HTERT RPE-1 (cell line): ENCODE measurements around the gene ARHGAP15.

Experiments
- in situ Hi-C: fragments of 300-500 bp; cut with MboI; formaldehyde crosslinking; loops from 4 replicates; pipeline ENCODE4 v1.14.3; 2020; ENCODE audit warnings: low sequenced_read_pairs

Gene ARHGAP15

DNA sequence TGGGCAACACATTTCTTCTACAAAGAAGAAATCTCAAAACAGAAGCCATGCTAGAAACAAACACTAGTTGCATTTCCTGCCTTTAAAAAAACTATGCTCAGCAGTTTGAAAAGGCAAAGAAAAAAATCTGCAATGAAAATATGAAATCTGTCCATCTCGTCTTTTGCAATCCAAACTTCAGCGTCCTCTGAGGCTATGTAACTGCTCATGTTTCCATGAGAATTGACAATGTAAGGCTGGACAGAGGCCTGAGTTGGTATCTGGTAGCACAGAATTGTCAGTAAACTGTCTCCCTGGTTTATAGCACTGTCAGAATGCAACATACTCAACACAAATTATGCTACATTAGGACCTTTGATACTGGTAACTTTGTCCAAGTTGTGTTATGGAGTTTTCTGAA, 429.9 kb downstream of the ARHGAP15 start:
- in situ Hi-C loops = no loop called here

DNA sequence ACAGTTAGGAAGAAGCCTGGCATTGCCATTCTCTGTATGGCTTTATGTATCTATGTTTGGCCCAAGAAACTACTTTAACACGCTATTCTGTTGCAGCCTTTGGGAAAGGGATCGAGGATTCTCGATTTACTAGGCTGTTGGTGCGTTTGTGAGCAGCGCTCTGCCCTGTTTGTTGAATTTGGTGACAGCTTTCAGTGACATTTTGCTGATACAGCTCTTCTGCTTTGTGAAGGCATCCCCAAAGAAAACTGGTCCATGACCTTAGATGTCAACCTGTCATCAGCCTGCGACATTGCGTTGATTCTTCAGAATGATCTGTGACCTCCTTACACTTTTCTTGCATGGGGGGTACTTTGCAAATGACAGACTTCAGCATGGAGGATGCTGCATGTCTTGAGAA, 431.5 kb downstream of the ARHGAP15 start:
- in situ Hi-C loops = no loop called here

DNA sequence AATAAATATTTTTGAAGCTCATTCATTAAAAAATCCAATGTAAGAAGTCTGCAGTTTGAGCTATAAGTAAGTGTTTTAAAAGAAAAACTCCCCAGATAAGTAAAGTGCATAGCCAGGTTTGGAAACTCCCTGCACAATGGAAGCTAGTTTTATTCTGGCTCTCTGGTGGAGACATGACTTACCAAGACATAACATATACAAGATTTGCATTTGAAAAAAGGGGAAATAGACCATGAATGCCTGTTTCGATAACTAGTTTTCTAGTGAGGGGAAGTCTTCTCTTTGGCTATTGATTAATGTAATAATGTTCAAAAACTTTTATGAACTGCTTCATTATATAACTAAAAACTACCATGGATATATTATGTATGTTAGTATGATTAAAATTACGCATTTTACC, 435.2 kb downstream of the ARHGAP15 start:
- in situ Hi-C loops = no loop called here

DNA sequence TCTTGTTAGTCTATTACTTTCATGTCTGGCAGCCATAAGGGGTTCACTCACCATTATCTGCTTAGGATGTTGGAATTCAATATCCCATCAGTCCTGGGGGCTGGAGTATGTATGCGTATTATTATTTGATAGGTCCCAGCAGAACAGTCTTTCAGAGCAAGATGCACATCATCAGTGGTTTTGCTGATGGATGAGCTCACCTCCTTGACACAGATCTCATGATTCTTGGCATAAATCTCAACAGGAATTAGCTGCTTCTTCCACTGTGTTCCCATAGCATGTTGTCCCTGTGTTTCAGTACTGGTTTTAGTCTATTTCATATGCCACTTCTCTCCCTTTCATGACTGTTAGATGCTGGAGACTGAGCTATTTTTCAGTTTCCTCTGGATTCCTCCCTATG, 442.5 kb downstream of the ARHGAP15 start:
- in situ Hi-C loops = no loop called here

DNA sequence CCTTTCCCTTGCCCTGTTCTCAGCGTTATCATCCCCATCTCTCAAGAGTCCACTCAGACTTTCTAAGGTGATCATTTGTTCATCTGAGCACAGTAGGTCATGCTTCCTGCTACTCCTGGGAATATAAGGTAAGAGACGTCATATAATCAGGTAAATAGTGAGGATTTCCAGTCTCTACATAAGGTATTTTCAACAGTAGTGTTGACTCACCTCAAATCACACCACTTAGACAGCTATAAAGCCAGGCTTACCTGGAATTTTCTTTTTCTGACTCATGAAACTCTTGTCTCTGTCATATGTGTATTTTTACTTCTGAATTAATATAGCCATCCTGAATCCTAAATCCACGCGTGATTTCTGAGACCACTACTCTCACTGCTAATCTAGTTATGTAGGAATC, 443.2 kb downstream of the ARHGAP15 start:
- in situ Hi-C loops = no loop called here

DNA sequence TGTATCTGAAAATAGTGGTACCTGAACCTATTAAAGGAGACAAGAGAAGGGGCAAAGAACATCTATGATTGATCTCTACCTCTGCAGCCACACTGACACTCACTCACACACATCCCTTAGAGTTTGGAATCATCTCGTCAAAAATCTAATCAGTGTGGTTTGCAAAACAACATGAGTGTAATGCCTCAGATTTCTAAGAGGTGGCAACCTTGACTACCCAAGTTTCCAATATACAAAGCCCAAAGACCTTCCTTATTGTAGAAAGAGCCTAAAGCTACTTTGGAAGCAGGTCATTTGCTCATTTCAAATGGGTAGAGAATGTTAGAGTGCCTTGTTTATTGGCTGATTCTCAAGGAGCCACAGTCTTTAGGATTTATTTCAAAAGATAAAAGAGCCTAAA, 444.9 kb downstream of the ARHGAP15 start:
- in situ Hi-C loops = no loop called here

DNA sequence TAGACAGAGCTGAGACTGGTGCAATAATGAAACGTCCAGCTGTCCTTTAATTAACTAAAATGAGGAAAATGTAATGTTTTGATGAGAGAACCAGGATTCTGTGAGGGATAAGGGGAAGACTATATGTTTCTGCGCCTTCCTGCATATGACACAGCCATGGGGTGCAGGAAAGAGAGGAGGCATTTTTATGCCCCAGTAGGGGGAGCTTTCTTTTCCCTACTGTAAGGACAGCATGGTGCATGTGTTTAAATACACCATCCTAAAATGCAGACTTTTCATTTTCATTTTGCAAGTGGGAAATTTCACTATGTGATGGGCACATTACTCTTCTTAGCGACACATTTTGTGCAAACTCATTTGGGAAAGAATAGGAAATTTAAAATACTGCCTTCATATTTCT, 446.1 kb downstream of the ARHGAP15 start:
- in situ Hi-C loops = no loop called here

DNA sequence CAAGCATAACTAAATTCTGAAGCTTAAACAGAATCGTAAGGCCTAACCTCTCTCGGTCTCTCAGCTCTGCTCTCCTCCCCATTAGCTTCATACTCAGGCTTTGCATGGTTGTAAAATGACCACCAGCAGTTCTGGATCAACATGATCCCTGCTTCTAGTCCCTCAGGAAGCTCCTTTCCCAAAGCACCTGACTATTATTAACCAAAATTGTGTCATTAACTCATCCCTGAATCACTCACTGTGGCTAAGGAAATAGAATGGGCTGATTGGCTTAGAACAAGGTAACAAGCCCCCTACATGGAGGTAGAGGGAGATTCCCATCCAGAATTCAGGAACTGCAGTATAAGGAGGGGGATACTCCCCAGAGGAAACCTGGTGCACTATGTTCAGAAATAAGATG, 448.3 kb downstream of the ARHGAP15 start:
- in situ Hi-C loops = no loop called here

DNA sequence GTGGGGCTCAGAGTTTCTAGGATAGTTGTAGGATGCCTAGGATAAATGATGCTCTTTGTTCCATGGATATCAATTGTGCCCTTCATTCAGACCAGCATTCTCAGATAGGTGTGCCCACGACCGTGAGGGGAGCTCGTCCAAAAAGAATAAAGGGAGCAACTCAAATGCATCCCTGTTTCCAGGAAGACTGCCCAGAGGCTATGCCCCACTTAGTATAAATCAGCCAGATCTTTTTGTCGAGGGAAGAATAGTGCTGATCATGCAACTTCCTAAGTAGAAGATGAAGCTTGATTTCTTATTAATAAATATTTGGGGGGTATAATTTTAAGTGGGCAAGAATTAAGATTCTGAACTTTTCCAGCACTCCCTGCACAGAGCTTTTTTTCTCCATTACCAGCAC, 450.2 kb downstream of the ARHGAP15 start:
- in situ Hi-C loops = no loop called here

DNA sequence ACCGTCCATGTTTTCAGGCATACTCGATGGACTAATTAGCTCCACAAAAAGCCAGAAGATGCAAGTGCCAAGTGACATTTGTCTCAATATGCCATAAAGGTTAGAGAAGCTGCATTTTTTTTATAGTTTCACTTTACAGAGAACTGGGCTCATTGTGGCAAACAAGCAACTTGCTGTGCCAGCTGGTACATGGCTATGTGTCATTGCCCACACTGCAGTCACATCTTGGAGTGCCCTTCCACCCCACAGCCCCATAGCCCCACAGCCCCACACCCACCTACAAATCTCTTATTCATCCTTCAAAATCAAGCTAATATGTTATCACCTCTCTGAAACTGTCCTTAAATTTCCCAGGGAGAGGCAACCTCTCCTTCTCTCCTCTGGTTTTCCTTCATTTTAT, 451.9 kb downstream of the ARHGAP15 start:
- in situ Hi-C loops = no loop called here

DNA sequence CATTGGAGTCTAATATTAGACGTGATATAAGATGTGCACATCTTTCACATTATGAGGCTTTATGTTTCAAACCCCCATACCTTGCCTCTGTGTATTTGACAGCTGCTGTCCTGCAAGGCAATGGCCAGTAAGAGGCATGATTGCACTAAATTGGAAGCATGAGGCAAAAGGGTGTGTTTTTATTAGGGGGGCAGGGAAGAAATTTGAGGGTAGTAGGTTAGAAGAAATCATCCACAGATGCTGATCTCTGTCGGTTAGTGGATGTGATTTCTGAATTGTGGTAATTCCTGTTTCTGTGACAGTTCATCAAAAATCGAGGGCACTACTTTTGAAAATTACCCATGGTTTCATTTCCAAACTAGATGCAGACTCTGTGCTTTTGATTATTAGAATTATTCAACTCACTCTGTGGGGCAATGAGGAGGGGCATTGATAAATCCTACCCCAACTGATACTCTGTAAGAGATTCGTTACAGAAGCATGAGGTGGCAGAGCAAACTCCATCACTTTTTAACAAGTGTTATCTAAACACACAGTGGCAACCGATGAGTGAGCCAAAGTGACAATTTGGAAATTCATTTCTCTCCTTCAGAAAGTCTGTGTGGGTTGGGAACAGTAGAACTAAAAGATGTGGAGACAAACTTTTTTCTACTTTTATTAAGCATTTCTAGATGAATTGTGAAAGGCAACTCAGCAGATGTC, 453.0 kb downstream of the ARHGAP15 start:
- in situ Hi-C loops = no loop called here

DNA sequence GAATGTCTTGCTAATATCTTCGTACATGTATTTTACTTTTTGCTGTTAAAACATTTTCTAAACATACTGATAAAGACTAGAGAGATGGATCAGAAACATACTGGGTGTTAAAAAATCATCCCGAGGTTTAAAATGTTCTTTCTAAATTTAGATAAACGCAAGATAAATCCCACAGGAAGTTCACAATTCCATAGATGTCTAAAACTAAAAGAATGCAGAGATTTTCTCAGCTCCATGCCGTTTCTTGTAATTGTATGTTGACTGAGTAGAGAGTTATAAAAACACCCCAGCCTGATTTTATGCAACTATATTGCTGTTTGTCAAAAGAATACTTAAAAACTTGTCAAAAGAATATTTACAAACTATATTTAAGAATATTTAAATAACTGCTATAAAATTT, 455.7 kb downstream of the ARHGAP15 start:
- in situ Hi-C loops = no loop called here

DNA sequence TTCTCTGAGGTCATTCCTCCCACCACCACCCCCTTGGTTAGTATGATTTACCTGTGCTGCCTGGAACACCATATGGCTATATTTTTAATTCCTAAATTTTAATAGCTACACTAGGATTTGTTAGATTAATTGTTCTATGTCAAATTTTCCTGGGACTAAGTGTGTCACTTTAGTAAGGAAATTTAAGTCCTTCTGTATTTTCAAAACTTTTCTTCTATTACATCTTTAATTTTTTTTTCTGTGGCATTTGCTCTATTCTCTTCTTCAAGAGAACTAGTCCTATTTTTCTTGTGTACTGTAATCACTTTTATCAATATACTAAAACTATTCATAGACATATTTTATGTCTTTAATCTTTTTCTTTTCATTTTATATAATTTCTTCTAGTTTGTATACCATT, 456.9 kb downstream of the ARHGAP15 start:
- in situ Hi-C loops = no loop called here

DNA sequence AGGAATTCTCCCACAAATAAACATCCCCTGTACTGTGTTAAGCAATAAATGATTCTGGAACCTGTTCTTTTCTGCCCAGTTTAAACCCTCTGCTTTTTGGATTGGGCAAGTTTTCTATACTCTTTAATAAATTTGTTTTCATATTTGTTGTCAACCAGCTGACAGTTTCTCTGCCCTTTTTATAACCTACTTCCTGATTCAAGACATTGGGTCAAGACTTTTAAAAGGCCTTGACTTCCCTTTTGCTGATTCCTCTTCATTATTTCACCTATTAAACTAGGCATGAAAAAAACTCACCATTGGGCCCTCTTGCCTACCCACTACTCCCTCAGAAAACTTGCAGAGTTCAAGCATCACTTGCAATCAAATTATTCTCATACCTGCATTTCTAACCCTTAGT, 459.5 kb downstream of the ARHGAP15 start:
- in situ Hi-C loops = no loop called here

DNA sequence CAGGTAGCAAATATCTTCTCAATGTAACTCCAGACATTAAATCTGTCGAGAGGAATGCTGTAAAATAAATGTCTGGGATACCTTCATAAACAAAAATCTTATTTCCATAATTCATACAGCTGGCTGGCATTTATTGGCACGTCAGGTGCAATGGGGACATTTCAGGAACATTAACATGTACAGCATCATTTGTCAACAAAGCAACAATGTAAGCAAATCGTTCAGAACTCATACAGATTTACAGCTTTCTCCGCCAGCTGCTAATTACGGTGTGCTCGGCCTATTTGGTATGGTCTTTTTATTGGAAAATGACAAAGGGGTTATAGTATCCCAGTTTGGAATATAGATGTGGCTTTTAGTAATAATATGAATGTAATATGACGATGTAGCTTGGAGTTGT, 464.9 kb downstream of the ARHGAP15 start:
- in situ Hi-C loops = no loop called here

DNA sequence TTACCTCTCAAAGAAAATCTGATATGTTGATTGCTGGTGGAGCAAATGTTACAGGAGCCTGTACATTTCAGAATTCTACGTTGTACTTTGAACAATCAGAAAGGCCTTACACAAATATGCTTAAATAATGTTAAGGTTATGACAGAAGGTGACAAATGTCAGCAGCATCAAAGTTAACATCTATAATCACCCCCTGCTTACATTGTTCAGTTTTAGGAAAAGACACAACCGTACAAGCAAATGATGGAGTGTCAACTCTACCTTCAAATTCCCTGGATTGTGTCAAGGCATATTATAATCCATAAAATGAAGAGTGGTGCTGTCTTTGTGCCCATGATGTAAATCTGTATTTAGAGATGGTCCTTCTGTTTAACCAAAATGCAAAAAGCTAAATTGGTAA, 465.5 kb downstream of the ARHGAP15 start:
- in situ Hi-C loops = no loop called here

DNA sequence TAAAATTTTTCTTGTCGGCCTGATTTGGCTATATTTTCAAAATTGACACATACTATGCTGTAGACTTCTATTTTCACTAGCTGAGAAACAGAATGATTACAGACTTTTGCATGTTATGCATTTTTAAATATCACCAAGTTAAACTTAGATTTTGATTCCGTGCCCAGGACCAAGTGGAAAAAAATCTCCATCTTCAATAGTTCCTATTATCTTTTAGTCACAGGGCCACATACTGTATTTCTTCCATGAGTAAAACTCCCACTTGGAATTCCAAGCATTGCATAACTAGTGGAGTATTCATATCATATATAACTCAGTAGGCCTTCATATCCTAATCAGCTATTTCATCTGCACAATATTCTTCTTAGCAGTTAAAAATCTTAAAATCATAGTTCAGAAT, 470.9 kb downstream of the ARHGAP15 start:
- in situ Hi-C loops = no loop called here

DNA sequence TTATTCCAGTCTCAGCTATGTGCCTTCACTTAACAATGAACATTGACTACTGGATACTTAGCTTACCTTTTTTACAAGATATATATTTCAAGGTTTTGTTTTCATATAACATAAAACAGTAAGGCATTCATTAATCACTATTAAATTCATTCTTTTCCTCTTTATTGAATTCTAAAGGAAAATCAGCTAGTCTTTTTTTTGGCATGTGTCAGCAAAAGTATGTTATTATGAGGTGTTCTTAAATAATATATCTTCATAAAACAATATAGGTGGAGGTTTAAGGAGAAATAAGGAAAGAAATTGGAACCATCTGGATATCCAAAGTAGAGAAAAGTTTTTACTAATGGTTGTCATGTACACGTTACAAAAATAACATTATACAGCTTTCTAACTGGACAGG, 472.6 kb downstream of the ARHGAP15 start:
- in situ Hi-C loops = no loop called here

DNA sequence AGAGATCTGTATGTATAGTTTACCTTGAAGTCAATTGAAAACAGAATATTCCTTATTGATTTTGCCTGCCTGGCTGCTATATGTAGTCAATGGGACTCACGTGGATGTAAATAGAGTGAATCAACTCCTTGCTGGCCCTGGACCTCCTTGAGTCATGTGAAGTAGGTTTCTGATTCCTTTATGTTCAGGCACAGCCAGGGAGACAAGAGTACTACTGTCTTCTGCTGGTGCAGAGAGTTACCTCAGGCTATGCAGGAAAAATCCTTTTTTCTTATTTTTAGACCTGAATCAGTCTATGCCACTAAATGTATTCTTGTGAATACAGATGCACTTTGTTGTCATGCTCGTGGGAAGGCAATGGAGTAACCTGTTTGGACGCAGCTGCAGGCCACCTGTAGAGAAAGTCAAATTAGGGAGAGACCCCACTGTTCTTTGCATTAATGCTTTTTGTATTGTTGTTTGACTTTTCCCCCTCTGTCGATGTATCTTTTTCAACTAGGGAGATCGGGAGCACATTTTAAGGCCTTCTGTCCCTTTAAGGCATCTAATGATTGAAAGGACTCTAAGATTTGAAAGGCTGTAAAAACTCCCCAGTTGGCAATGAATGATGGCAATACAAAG, 473.9 kb downstream of the ARHGAP15 start:
- in situ Hi-C loops = no loop called here

DNA sequence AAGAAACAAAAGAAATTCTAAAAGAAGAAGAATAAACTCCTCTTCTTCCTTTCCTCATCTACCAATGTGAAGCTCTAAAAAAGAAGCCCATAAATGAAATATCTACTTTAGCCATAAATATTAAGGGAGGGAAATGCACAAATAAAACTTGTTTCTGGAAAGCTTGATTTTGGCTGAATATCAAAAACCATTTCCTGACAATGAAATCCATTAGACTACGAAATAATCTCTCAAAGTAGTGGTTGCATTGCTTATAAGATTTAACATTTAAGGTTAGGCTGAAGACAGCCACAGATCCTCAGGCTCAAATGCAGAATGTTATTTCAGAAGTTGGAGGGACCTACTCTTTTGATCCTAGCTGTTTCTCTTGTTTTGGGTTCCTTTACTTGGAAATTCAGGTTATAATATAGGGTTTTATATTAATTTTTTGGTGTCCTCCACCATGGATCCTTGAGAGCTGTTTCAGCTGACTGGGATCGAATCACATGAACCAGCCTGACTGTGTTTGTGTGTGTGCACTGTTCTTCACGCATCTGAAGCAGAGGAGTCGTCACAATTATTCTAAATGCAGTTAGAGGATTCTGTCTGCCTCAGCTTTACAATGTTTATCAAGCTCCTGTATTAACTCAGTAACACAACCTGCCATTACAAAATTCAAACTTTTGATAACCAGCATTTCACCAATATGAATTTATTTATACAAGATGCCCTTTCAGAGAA, 474.8 kb downstream of the ARHGAP15 start:
- in situ Hi-C loops = no loop called here

DNA sequence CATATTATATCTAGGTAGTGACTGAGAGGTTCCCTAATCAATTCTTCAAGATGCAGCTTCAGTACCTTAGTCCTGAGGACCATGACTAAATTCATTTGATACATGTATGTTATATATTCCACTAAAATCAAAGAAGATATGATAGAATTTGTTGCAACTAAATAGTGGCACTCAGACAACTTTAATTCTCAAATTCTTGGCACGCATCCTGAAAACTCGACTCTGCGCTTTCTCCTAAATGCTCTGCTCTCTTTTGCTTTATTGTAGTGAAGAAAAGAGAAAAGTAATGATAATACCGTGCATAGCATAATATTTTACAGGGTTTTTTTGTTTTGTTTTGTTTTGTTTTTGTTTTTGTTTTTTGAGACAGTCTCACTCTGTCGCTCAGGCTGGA, 475.3 kb downstream of the ARHGAP15 start:
- in situ Hi-C loops = no loop called here
